GM12878 (cell line): ENCODE results near the gene LITAF. TPM values are rescaled to one million over a fixed set of nuclear protein-coding genes. Genes with fewer than 3 reads are reported as not detected.

Experiments used
- ATAC-seq: fragments of 200-7000 bp; cut with Tn5 transposase; 3 replicates; pipeline ENCODE4 v1.9.1; 2020; ENCODE audit warnings: mild to moderate bottlenecking, moderate library complexity
- BruUV-seq: library from RNA; stranded (reverse); fragments of 400-500 nt; replicated peaks from 2 replicates; lab custom pipeline; 2021; lab: Mats Ljungman, UMichigan
- CTCF ChIA-PET: fragments of 300-600 bp; sonication (Branson Sonifier 250); formaldehyde crosslinking; extraction: SDS; loops from one replicate; lab custom pipeline; 2021; ENCODE audit warnings: inconsistent platforms; lab: Yijun Ruan, JAX
- POLR2A ChIA-PET: fragments of 350-600 bp; formaldehyde crosslinking; extraction: SDS; loops from one replicate; lab custom pipeline; 2021; ENCODE audit warnings: inconsistent platforms; lab: Charles Lee
- RAD21 ChIA-PET: fragments of 300-600 bp; sonication (Branson Sonifier 250); formaldehyde crosslinking; loops from one replicate; lab custom pipeline; 2023; ENCODE audit warnings: antibody characterized with exemption; ENCODE audit not compliant: unreplicated experiment; lab: Charles Lee
- SMC1A ChIA-PET: fragments of 300-600 bp; sonication (Branson Sonifier 250); formaldehyde crosslinking; loops from one replicate; lab custom pipeline; 2023; ENCODE audit not compliant: unreplicated experiment, uncharacterized antibody; lab: Charles Lee
- DNase-seq: peaks from one replicate; pipeline ENCODE4 v3.0.0-alpha.2; 2011; ENCODE audit warnings: low read depth, low spot score
- FAIRE-seq: peaks from 3 replicates; lab custom pipeline; 2011; peaks lifted over from hg19 to GRCh38; lab: Jason Lieb, UNC
- H2AFZ ChIP-seq: 2 replicates; pipeline ENCODE4 v1.6.0; 2011; ENCODE audit warnings: low read depth, low read length, control low read depth; ENCODE audit not compliant: control insufficient read depth
- H3K27ac ChIP-seq: 2 replicates; pipeline ENCODE4 v1.5.1; 2011; ENCODE audit warnings: control low read depth; ENCODE audit not compliant: control insufficient read depth, insufficient read depth
- H3K27me3 ChIP-seq, 2 experiments: replicated peaks in 1 of 2; 2 replicates each; pipeline versions ENCODE4 v1.6.0 to v1.6.1; 2011; ENCODE audit warnings: low read length in 1 of 2; ENCODE audit not compliant: control insufficient read depth in 2 of 2, insufficient read depth in 2 of 2
- H3K36me3 ChIP-seq, 2 experiments: 2 replicates each; pipeline ENCODE4 v1.5.1; 2011; ENCODE audit warnings: low read length in 1 of 2; ENCODE audit not compliant: control insufficient read depth in 2 of 2, insufficient read depth in 2 of 2
- H3K4me1 ChIP-seq: 2 replicates; pipeline ENCODE4 v1.6.1; 2011; ENCODE audit warnings: mild to moderate bottlenecking, low read length, moderate library complexity, mixed read lengths; ENCODE audit not compliant: control insufficient read depth, insufficient read depth
- H3K4me2 ChIP-seq: 2 replicates; pipeline ENCODE4 v1.6.0; 2011; ENCODE audit warnings: control low read depth; ENCODE audit not compliant: control insufficient read depth, insufficient read depth
- H3K4me3 ChIP-seq: fragments of 200-600 bp; sonication (generic); 2 replicates; pipeline ENCODE4 v1.5.1; 2016
- H3K79me2 ChIP-seq: 2 replicates; pipeline ENCODE4 v1.6.0; 2011; ENCODE audit warnings: low read length; ENCODE audit not compliant: control insufficient read depth, insufficient read depth
- H3K9ac ChIP-seq: 2 replicates; pipeline ENCODE4 v1.8.0; 2011; ENCODE audit warnings: low read length, control low read depth, mixed read lengths; ENCODE audit not compliant: control insufficient read depth, insufficient read depth
- H3K9me3 ChIP-seq: replicated peaks from 3 replicates; pipeline ENCODE4 v1.5.1; 2011; ENCODE audit warnings: mild to moderate bottlenecking, low read length; ENCODE audit not compliant: control insufficient read depth, insufficient read depth
- H4K20me1 ChIP-seq: 2 replicates; pipeline ENCODE4 v1.6.0; 2011; ENCODE audit not compliant: control insufficient read depth, insufficient read depth
- BACH1 ChIP-seq: fragments of 450-650 bp; IDR thresholded peaks from 2 replicates; pipeline ENCODE4 v1.6.1; 2017; ENCODE audit warnings: mild to moderate bottlenecking, borderline replicate concordance
- BMI1 ChIP-seq: fragments of 450-650 bp; IDR thresholded peaks from 2 replicates; pipeline ENCODE4 v1.6.1; 2016; ENCODE audit warnings: mild to moderate bottlenecking, moderate library complexity, borderline replicate concordance
- CBX3 ChIP-seq: fragments of 200-600 bp; sonication (generic); IDR thresholded peaks from 2 replicates; pipeline ENCODE4 v1.6.1; 2016; ENCODE audit warnings: low read depth, borderline replicate concordance
- CEBPB ChIP-seq, 2 experiments: fragments of 150-350 bp in 1 of 2; IDR thresholded peaks; 2 replicates each; pipeline ENCODE4 v1.6.1; 2012 to 2014; ENCODE audit warnings: low read depth in 2 of 2, low read length in 2 of 2, borderline replicate concordance in 1 of 2, inconsistent platforms in 1 of 2
- CEBPZ ChIP-seq: fragments of 150-350 bp; IDR thresholded peaks from 2 replicates; pipeline ENCODE4 v1.6.1; 2016; ENCODE audit warnings: low read depth, low read length
- CHD4 ChIP-seq: fragments of 200-600 bp; sonication (generic); IDR thresholded peaks from 2 replicates; pipeline ENCODE4 v1.6.1; 2016; ENCODE audit warnings: mild to moderate bottlenecking
- E2F4 ChIP-seq: IDR thresholded peaks from 2 replicates; pipeline ENCODE4 v1.6.1; 2012; ENCODE audit warnings: low read depth, low read length, improper control_type of control experiment
- IKZF2 ChIP-seq, 2 experiments: fragments of 450-650 bp; IDR thresholded peaks; 2 replicates each; pipeline ENCODE4 v1.6.1; 2017; ENCODE audit warnings: mild to moderate bottlenecking in 2 of 2, moderate library complexity in 2 of 2
- KDM1A ChIP-seq: fragments of 200-600 bp; sonication (generic); IDR thresholded peaks from 2 replicates; pipeline ENCODE4 v1.6.1; 2016; ENCODE audit warnings: borderline replicate concordance
- MXI1 ChIP-seq: fragments of 150-350 bp; IDR thresholded peaks from 2 replicates; pipeline ENCODE4 v1.6.1; 2011; ENCODE audit warnings: low read depth, mild to moderate bottlenecking, inconsistent platforms, low read length, improper control_type of control experiment
- PRDM15 ChIP-seq: fragments of 450-650 bp; formaldehyde crosslinking; IDR thresholded peaks from 2 replicates; pipeline ENCODE4 v1.4.0; 2020; ENCODE audit warnings: mild to moderate bottlenecking, moderate library complexity
- RCOR1 ChIP-seq: conservative IDR thresholded peaks from 2 replicates; pipeline ENCODE4 v1.6.1; 2012; ENCODE audit warnings: low read depth, low read length, improper control_type of control experiment
- RFX5 ChIP-seq: IDR thresholded peaks from 2 replicates; pipeline ENCODE4 v1.6.1; 2011; ENCODE audit warnings: low read depth, low read length, improper control_type of control experiment
- SIN3A ChIP-seq: IDR thresholded peaks from 2 replicates; pipeline ENCODE4 v1.6.1; 2012; ENCODE audit warnings: low read depth, low read length, improper control_type of control experiment
- SUZ12 ChIP-seq: fragments of 200-600 bp; sonication (generic); IDR thresholded peaks from one replicate; pipeline ENCODE4 v1.6.1; 2018; ENCODE audit warnings: antibody characterized with exemption, mild to moderate bottlenecking; ENCODE audit not compliant: unreplicated experiment
- TAF1 ChIP-seq: IDR thresholded peaks from 2 replicates; pipeline ENCODE4 v1.6.1; 2011; ENCODE audit warnings: mild to moderate bottlenecking, low read depth, low read length, borderline replicate concordance
- ZNF207 ChIP-seq: fragments of 450-650 bp; IDR thresholded peaks from 2 replicates; pipeline ENCODE4 v1.6.1; 2014; ENCODE audit warnings: antibody characterized with exemption, mild to moderate bottlenecking, borderline replicate concordance
- WGBS: methylation state at CpG from one replicate; pipeline ENCODE4 v1.1.6; 2016; ENCODE audit warnings: low lambda C conversion rate; ENCODE audit not compliant: insufficient replicate concordance, insufficient coverage; ENCODE audit errors: missing lambda C conversion rate; 5-methylcytosine and 5-hydroxymethylcytosine counted together
- in situ Hi-C: fragments of 300-500 bp; cut with MboI; formaldehyde crosslinking; loops from 9 replicates; pipeline ENCODE4 v1.14.3; 2018; ENCODE audit warnings: mixed read lengths
- intact Hi-C: fragments of 100-400 bp; cut with micrococcal nuclease; formaldehyde crosslinking; loops from one replicate; pipeline ENCODE4 v1.14.2; 2022; ENCODE audit not compliant: unreplicated experiment
- polyA plus RNA-seq, 11 experiments: library from polyadenylated mRNA; depleted of rRNA in 4 of 11; unstranded in 6 of 11; stranded (reverse) in 5 of 11; fragments of >200 nt; fragmentation: Nextera tagmentation in 4 of 11; fragmentation: Illumina TruSeq in 1 of 11; extraction: Ambion mirVana in 4 of 11; extraction: Trizol in 1 of 11; gene quantifications; 1 replicate in 1 of 11; 2 replicates in 10 of 11; pipeline versions ENCODE4 v1.2.1 to v1.2.3, GENCODE V29; 2011 to 2016; ENCODE audit warnings: inconsistent platforms in 2 of 11, missing spikeins in 2 of 11, low read depth in 1 of 11
- total RNA-seq, 4 experiments: library from RNA; depleted of rRNA in 3 of 4; stranded (reverse); fragments of >200 nt in 3 of 4; fragmentation: Illumina TruSeq in 1 of 4; extraction: Trizol in 1 of 4; gene quantifications; 2 replicates each; pipeline versions ENCODE4 v1.2.1 to v1.2.3, GENCODE V29; 2013 to 2021

LITAF gene
- total and polyA plus RNA-seq, 10 of the 15 experiments (the other 5 are each of a cell fraction or from before 2014, with no cell fraction given) = 99.2 to 211 (median 147) TPM

GRCh38 chr16:11635113-11635652 lies 48.5 kb upstream of the LITAF start:
- 67% methylated on average over 10 of the region's 10 CpGs for WGBS
- no peaks in the 10 kb centered on the region for H4K20me1 ChIP-seq
- RAD21 ChIA-PET = interaction anchor here (1.6 to 3.2 kb wide), 2 partner anchors 53 to 103 kb away, joined by 7 to 15 read pairs; no protein-coding TSS in a partner anchor
- no peaks in the 10 kb centered on the region; a peak in 1 of 4 replicates for H3K27me3 ChIP-seq
- no peak overlapping the region for H3K27ac ChIP-seq
- no peaks in the 10 kb centered on the region for H3K4me1 ChIP-seq
- no peaks in the 10 kb centered on the region for H3K36me3 ChIP-seq
- H3K4me2 ChIP-seq = no peak overlapping the region
- POLR2A ChIA-PET = interaction anchor here (0.6 to 1.1 kb wide), 2 partner anchors 58 to 103 kb away, joined by 4 to 5 read pairs; no protein-coding TSS in a partner anchor
- DNase-seq = no peak
- BruUV-seq = no TSS peak
- intact Hi-C loops (no loop called here), in situ Hi-C loops (no loop called here)
- SMC1A ChIA-PET = interaction anchor here (0.9 to 4.7 kb wide), 5 partner anchors 48 to 227 kb away, joined by 3 to 25 read pairs (median 4); no protein-coding TSS in a partner anchor
- H3K9ac ChIP-seq = no peak overlapping the region
- no peak for ATAC-seq
- no peaks in the 10 kb centered on the region; the same call in 2 of the 3 replicates for H3K9me3 ChIP-seq
- no peak overlapping the region for H3K4me3 ChIP-seq
- no peak for FAIRE-seq
- H3K79me2 ChIP-seq = no peaks in the 10 kb centered on the region
- CTCF ChIA-PET = interaction anchor here (0.6 to 1.3 kb wide), 5 partner anchors 8 to 227 kb away, joined by 3 to 5 read pairs (median 3); no protein-coding TSS in a partner anchor
- no peak overlapping the region for H2AFZ ChIP-seq
- no peak for TF ChIP-seq BACH1
- no peak for TF ChIP-seq ZNF207
- TF ChIP-seq TAF1 = no peak
- TF ChIP-seq E2F4 = no peak
- TF ChIP-seq CEBPZ = no peak
- TF ChIP-seq RFX5 = no peak
- TF ChIP-seq SIN3A = no peak
- TF ChIP-seq SUZ12 = no peak
- no peak for TF ChIP-seq KDM1A
- TF ChIP-seq BMI1 = no peak
- no peak for TF ChIP-seq CEBPB (IDR thresholded peaks at IDR 0.05; ENCODE audit: borderline replicate concordance in 1 of 2, low read depth in 2 of 2, low read length in 2 of 2)
- no peak for TF ChIP-seq IKZF2 (IDR thresholded peaks at IDR 0.05)
- no peak for TF ChIP-seq RCOR1
- TF ChIP-seq MXI1 = no peak
- no peak for TF ChIP-seq PRDM15 (CRISPR knock-in tag)
- no peak for TF ChIP-seq CHD4
- no peak for TF ChIP-seq CBX3
